WTC11 (cell line): Measurements from ENCODE around the gene EFCAB12.

Experiments used
- ATF6 ChIP-seq: sonication (generic); formaldehyde crosslinking; IDR thresholded peaks from 2 replicates; pipeline ENCODE4 v1.8.1; 2023; ENCODE audit warnings: mild to moderate bottlenecking, missing genetic modification reagents
- CREB1 ChIP-seq: sonication (generic); formaldehyde crosslinking; IDR thresholded peaks from 2 replicates; pipeline ENCODE4 v1.8.0; 2023; ENCODE audit warnings: mild to moderate bottlenecking, missing genetic modification reagents
- CREM ChIP-seq: sonication (generic); formaldehyde crosslinking; IDR thresholded peaks from 2 replicates; pipeline ENCODE4 v1.8.1; 2022; ENCODE audit warnings: mild to moderate bottlenecking, missing genetic modification reagents, moderate library complexity
- CTCF ChIP-seq: fragments of 200-600 bp; IDR thresholded peaks from 2 replicates; pipeline ENCODE4 v1.8.0; 2022; ENCODE audit warnings: antibody characterized with exemption
- IRF2 ChIP-seq: sonication (generic); formaldehyde crosslinking; IDR thresholded peaks from 2 replicates; pipeline ENCODE4 v1.8.0; 2022; ENCODE audit warnings: low read depth, missing genetic modification reagents, borderline replicate concordance
- MAX ChIP-seq: sonication (generic); formaldehyde crosslinking; IDR thresholded peaks from 2 replicates; pipeline ENCODE4 v1.8.0; 2022; ENCODE audit warnings: mild to moderate bottlenecking, missing genetic modification reagents
- MYBL2 ChIP-seq: sonication (generic); formaldehyde crosslinking; IDR thresholded peaks from 2 replicates; pipeline ENCODE4 v1.8.1; 2023; ENCODE audit warnings: mild to moderate bottlenecking, moderate library complexity, missing genetic modification reagents
- PRRX2 ChIP-seq: fragments of 250-450 bp; sonication (Bioruptor Pico); IDR thresholded peaks from 2 replicates; pipeline ENCODE4 v1.8.0; 2021; ENCODE audit warnings: mild to moderate bottlenecking
- TEAD1 ChIP-seq: sonication (generic); formaldehyde crosslinking; IDR thresholded peaks from 2 replicates; pipeline ENCODE4 v1.8.0; 2022; ENCODE audit warnings: mild to moderate bottlenecking, missing genetic modification reagents

- TF ChIP-seq CREB1 (CRISPR knock-in tag) (no peak), TEAD1 (CRISPR knock-in tag) (no peak), CTCF (no peak), CREM (CRISPR knock-in tag) (no peak), PRRX2 (CRISPR knock-in tag) (no peak), MYBL2 (CRISPR knock-in tag) (no peak), ATF6 (CRISPR knock-in tag) (no peak), MAX (no peak), IRF2 (CRISPR knock-in tag) (no peak)
Observed at GRCh38 chr3:129473067-129473768, 44.8 kb upstream of the EFCAB12 start.
